NCI-H460 (cell line): ENCODE measurements around the gene NAA80. TPM values are rescaled to one million over a fixed set of nuclear protein-coding genes. Genes with fewer than 3 reads are reported as not detected.
"Not testable (repeated sequence)": the region's sequence is repeated elsewhere in the genome, so short reads cannot be mapped to it uniquely, and the experiment has no call there.

ENCODE experiments used
- DNase-seq: peaks from one replicate; pipeline ENCODE4 v3.0.0-alpha.2; 2016; ENCODE audit warnings: low read depth; ENCODE audit errors: extremely low read depth
- total RNA-seq: library from RNA; depleted of rRNA; stranded (reverse); fragments of >200 nt; shearing (Covaris generic); gene quantifications from 2 replicates; pipeline ENCODE4 v1.2.3, GENCODE V29; 2014

Gene NAA80
- total RNA-seq, 1 experiment from 2014 or later = 7.6 TPM

- DNase-seq = no peak
These were observed 6.0 kb downstream of the NAA80 start for GRCh38 chr3:50293079-50293801.

- peak; percentile 94 for DNase-seq
These were observed 6.8 kb downstream of the NAA80 start, which contains the start of gene IFRD2 for GRCh38 chr3:50292159-50293078. Gene IFRD2 (minus strand): TSS chr3:50292429. CDS start chr3:50292274, 155 bp downstream.

- DNase-seq = no peak
These were observed 9.0 kb downstream of the NAA80 start for GRCh38 chr3:50290161-50290641.

- no peak for DNase-seq
These were observed 10.1 kb downstream of the NAA80 start for GRCh38 chr3:50289130-50289529.

- DNase-seq = no peak
These were observed 10.7 kb downstream of the NAA80 start for GRCh38 chr3:50288387-50289007.

GRCh38 chr3:50287262-50287661 is 11.9 kb downstream of the NAA80 start:
- DNase-seq = no peak

GRCh38 chr3:50286322-50287227 is 12.6 kb downstream of the NAA80 start:
- no peak for DNase-seq

GRCh38 chr3:50284121-50284520 is 15.1 kb downstream of the NAA80 start:
- not testable (repeated sequence) for DNase-seq

GRCh38 chr3:50279255-50280016 is 19.8 kb downstream of the NAA80 start:
- no peak for DNase-seq

GRCh38 chr3:50278880-50279224 is 20.4 kb downstream of the NAA80 start, which contains the start of gene LSMEM2:
Gene LSMEM2 (plus strand): TSS chr3:50279087. CDS start chr3:50279114, 27 bp downstream.
- DNase-seq = no peak

GRCh38 chr3:50278123-50278879 is 20.9 kb downstream of the NAA80 start:
- DNase-seq = no peak

GRCh38 chr3:50276762-50277101 is 22.5 kb downstream of the NAA80 start:
- DNase-seq = no peak

- DNase-seq = no peak
These were observed 23.0 kb downstream of the NAA80 start for GRCh38 chr3:50275996-50276761.

- no peak for DNase-seq
These were observed 23.8 kb downstream of the NAA80 start for GRCh38 chr3:50275141-50275995.

GRCh38 chr3:50274371-50275104 is 24.7 kb downstream of the NAA80 start:
- DNase-seq = peak; percentile 38

- no peak for DNase-seq
These were observed 25.5 kb downstream of the NAA80 start for GRCh38 chr3:50273689-50274065.
